Heart right ventricle (tissue), 16 donors: ENCODE data around the gene SPIN1. TPM values are rescaled to one million over a fixed set of nuclear protein-coding genes. Genes with fewer than 3 reads are reported as not detected.

Source experiments
- ATAC-seq, 8 donors: fragments of 200-7000 bp; cut with Tn5 transposase; one replicate each; pipeline ENCODE4 v1.9.1; 2020; ENCODE audit warnings: mild to moderate bottlenecking in 8 of 8, moderate library complexity in 8 of 8, moderate number of reproducible peaks in 1 of 8
- DNase-seq, 2 donors: peaks; one replicate each; pipeline ENCODE4 v3.0.0-alpha.2; 2020
- H3K27ac ChIP-seq, 10 donors: fragments of 200-600 bp; sonication (generic) in 2 of 10; one replicate each; pipeline versions ENCODE4 v1.5.0 to v1.8.0; 2020 to 2022; ENCODE audit warnings: mild to moderate bottlenecking in 3 of 10
- H3K27me3 ChIP-seq, 7 donors: fragments of 200-600 bp; one replicate each; pipeline ENCODE4 v1.8.0; 2021 to 2022; ENCODE audit warnings: mild to moderate bottlenecking in 2 of 7
- H3K36me3 ChIP-seq, 9 donors: fragments of 200-600 bp; sonication (generic) in 1 of 9; one replicate each; pipeline versions ENCODE4 v1.5.0 to v1.8.0; 2020 to 2022; ENCODE audit warnings: mild to moderate bottlenecking in 2 of 9
- H3K4me1 ChIP-seq, 9 donors: fragments of 200-600 bp; sonication (generic) in 1 of 9; one replicate each; pipeline versions ENCODE4 v1.5.0 to v1.8.0; 2020 to 2022; ENCODE audit warnings: mild to moderate bottlenecking in 4 of 9
- H3K4me3 ChIP-seq, 10 donors: fragments of 200-600 bp; sonication (generic) in 2 of 10; one replicate each; pipeline versions ENCODE4 v1.5.0 to v1.8.0; 2020 to 2022; ENCODE audit warnings: mild to moderate bottlenecking in 7 of 10, moderate library complexity in 2 of 10
- H3K9me3 ChIP-seq, 11 donors: fragments of 200-600 bp in 10 of 11; sonication (generic) in 2 of 11; one replicate each; pipeline versions ENCODE4 v1.5.0 to v1.8.0; 2013 to 2022; ENCODE audit warnings: mild to moderate bottlenecking in 2 of 11, control low read depth in 1 of 11, moderate library complexity in 1 of 11
- CTCF ChIP-seq, 9 donors: fragments of 200-600 bp; sonication (generic) in 2 of 9; IDR thresholded peaks; one replicate each; pipeline versions ENCODE4 v1.5.0 to v1.8.0; 2021 to 2022; ENCODE audit warnings: antibody characterized with exemption in 9 of 9, mild to moderate bottlenecking in 5 of 9, moderate library complexity in 1 of 9
- WGBS, 2 donors: extraction: QIAGEN DNeasy Blood & Tissue Kit; methylation state at CpG; one replicate each; pipeline ENCODE4 v1.1.7; 2013; ENCODE audit warnings: inconsistent platforms in 1 of 2; 5-methylcytosine and 5-hydroxymethylcytosine counted together
- intact Hi-C, 10 donors: fragments of 100-400 bp; cut with DNase I; formaldehyde crosslinking; loops; one replicate each; pipeline versions ENCODE4 v1.11.1 to v1.14.2; 2022
- polyA plus RNA-seq, 2 donors: library from polyadenylated mRNA; stranded (reverse); fragments of 200-250 nt; gene quantifications; one replicate each; pipeline ENCODE4 v1.2.3, GENCODE V29; 2013
- total RNA-seq, 10 donors: library from RNA; stranded (reverse); fragmentation: NEBNext Ultra II Directional in 3 of 10; extraction: Animal tissue kit (Norgen Biotek cat#: 25700) in 3 of 10; gene quantifications; one replicate each; pipeline versions ENCODE4 v1.2.1 to v1.2.4, GENCODE V29; 2021 to 2023
- donor health status: Arrhythmogenic right ventricular cardiomyopathy.
- donor health status: ischemic (EF 13 %, LVEDD 7.1; RV severe dilation, severe dysfunction).
- donor health status: healthy with polysubstance abuse.
- donor health status: DM: no; HTN: yes; CAD: no.
- donor health status: DM: no; HTN: no; CAD: no.
- donor health status: ischemic (EF 25% LVEDD 6.9; RV normal size, moderate dysfunction).
- donor health status: ischemic (EF 25% LVEDD 5.7; RV mildly dilated, moderate dysfunction).
- donor health status: healthy.
- donor health status: DM: yes; HTN: yes; CAD: no.
- donor health status: Ischemic cardiomyopathy.
- donor health status: ischemic (EF 35%, LVEDD 5.7; RV mildly dilated, moderate dysfunction).
- donor health status: nonischemic (EF 11% LVEDD 7.7; RV severe dilation, severe dysfunction).
- donor health status: DM: yes; HTN: yes; CAD: no.
- donor health status: PGD.
- donor health status: ischemic (EF 29% LVEDD 5.4; RV normal size, mild dysfunction).
- donor health status: nonischemic (EF 23%, LVEDD 6.1; RV moderate dilation, normal function).

The SPIN1 gene
- total and polyA plus RNA-seq, 12 donors: 14.9 to 65.0 (median 50.3) TPM

GRCh38 chr9:88435336-88435735, 47.1 kb downstream of the SPIN1 start:
- no peak overlapping the region for H3K4me3 ChIP-seq
- H3K36me3 ChIP-seq: peaks cover 0 to 79% (median 5%) of the 10 kb centered on the region in 9 donors
- no peak overlapping the region for H3K27ac ChIP-seq
- H3K9me3 ChIP-seq: no peaks in the 10 kb centered on the region
- no peak for TF ChIP-seq CTCF (IDR thresholded peaks at IDR 0.05)
- intact Hi-C loops: no loop called here
- no peak for ATAC-seq
- 97 to 98% methylated on average over 2 of the region's 2 CpGs for WGBS, 2 donors
- H3K27me3 ChIP-seq: no peaks in the 10 kb centered on the region
- peaks cover 0 to 6% (median 0%) of the 10 kb centered on the region in 9 donors for H3K4me1 ChIP-seq
- DNase-seq: no peak

DNA sequence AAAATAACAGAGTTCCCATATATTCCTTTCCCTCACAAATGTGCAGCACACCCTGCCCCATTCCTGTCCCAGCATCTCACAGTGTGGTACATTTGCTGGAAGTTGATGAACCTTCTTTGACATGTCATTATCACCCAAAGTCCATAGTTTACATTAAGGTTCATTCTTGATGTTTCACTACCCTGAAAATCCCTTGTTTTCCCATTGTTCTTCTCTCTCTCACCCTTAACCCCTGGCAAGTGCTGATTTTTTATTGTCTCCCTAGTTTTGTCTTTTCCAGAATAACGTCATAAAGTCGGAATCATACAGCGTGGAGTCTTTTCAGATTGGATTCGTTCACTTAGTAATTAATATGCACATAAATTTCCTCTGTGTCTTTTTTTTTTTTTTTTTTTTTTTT, 48.1 kb downstream of the SPIN1 start:
- ATAC-seq: no peak
- TF ChIP-seq CTCF (IDR thresholded peaks at IDR 0.05): no peak
- WGBS, 2 donors: 97% methylated on average over 4 of the region's 4 CpGs
- Histone ChIP-seq H3K36me3 (peaks cover 0 to 70% (median 5%) of the 10 kb centered on the region in 9 donors), H3K27ac (no peak overlapping the region), H3K9me3 (no peaks in the 10 kb centered on the region), H3K27me3 (no peaks in the 10 kb centered on the region), H3K4me3 (no peak overlapping the region), H3K4me1 (peaks cover 0 to 6% (median 0%) of the 10 kb centered on the region in 9 donors)
- no peak for DNase-seq
- intact Hi-C loops: no loop called here

DNA sequence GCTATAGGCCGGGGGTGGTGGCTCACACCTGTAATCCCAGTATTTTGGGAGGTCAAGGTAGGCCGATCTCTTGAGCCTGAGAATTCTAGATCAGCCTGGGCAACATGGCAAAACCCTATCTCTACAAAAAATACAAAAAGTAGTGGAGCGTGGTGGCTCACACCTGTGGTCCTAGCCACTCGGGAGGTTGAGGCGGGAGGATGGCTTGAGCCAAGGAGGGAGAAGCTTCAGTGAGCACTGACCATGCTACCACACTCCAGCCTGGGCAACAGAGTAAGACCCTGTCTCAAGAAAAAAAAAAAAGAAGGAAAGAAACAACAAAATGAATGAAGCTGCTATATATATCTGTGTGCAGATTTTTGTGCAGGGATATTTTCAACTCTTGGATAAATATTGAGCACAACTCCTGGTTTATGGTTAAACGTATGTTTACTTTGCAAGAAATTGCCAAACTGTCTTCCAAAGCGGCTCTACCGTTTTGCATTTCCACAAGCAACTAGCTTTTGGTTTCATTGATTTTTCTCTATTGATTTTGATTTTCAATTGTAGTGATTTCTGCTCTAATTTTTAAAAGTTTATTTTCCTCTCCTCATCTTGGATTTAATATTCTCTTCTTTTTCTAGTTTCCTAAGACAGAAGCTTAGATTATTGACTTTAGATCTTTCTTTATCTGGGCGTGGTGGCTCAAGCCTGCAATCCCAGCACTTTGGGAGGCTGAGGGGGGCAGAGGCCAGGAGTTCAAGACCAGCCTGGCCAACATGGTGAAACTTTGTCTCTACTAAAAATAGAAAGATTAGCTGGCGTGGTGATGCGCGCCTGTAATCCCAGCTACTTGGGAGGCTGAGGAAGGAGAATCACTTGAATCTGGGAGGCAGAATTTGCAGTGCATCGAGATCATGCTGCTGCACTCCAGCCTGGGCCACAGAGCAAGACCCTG, 49.2 kb downstream of the SPIN1 start:
- no peak overlapping the region for H3K27ac ChIP-seq
- intact Hi-C loops: no loop called here
- TF ChIP-seq CTCF (IDR thresholded peaks at IDR 0.05): no peak
- H3K4me3 ChIP-seq: no peak overlapping the region
- peaks cover 0 to 61% (median 8%) of the 10 kb centered on the region in 9 donors for H3K36me3 ChIP-seq
- H3K4me1 ChIP-seq: peaks cover 0 to 6% (median 0%) of the 10 kb centered on the region in 9 donors
- DNase-seq (no peak), ATAC-seq (no peak)
- H3K9me3 ChIP-seq: no peaks in the 10 kb centered on the region
- WGBS, 2 donors: 98% methylated on average over 13 of the region's 13 CpGs
- H3K27me3 ChIP-seq: no peaks in the 10 kb centered on the region

DNA sequence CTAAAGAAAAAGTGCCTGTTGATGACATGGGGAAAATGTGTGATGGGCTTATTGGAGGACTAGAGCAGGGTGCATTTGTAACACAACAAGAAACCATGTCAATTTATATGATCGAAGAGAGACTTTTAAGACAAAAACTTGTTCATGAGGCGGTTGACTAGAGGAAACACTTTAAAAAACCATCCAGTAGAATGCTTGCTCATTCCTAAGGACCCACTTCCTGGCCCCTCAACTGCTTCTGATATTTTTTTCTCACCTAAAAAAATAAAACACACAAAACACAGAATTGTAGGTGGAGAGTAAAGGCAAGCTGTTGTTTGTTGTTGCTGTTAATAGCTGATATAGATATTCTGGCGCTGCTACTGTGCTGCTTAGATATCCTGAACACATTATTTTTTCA, 50.6 kb downstream of the SPIN1 start:
- intact Hi-C loops: no loop called here
- ATAC-seq (no peak), DNase-seq (no peak)
- TF ChIP-seq CTCF (IDR thresholded peaks at IDR 0.05): no peak
- WGBS, 2 donors: 87 to 90% methylated on average over 3 of the region's 3 CpGs
- no peak overlapping the region for H3K4me3 ChIP-seq
- peaks cover 0 to 47% (median 8%) of the 10 kb centered on the region in 9 donors for H3K36me3 ChIP-seq
- no peaks in the 10 kb centered on the region for H3K9me3 ChIP-seq
- H3K27ac ChIP-seq: no peak overlapping the region
- H3K4me1 ChIP-seq: peaks cover 0 to 6% (median 0%) of the 10 kb centered on the region in 9 donors
- no peaks in the 10 kb centered on the region for H3K27me3 ChIP-seq
